Ishikawa (cell line): ENCODE results near the gene RASSF5.

Source experiments
- EP300 ChIP-seq: IDR thresholded peaks from 2 replicates; pipeline ENCODE4 v1.6.1; 2012; ENCODE audit warnings: borderline replicate concordance
- FOXM1 ChIP-seq: IDR thresholded peaks from 2 replicates; pipeline ENCODE4 v1.6.1; 2012; ENCODE audit warnings: low read depth, borderline replicate concordance
- TAF1 ChIP-seq: IDR thresholded peaks from 2 replicates; pipeline ENCODE4 v1.6.1; 2012; ENCODE audit warnings: low read depth, mild to moderate bottlenecking

- no peak for TF ChIP-seq TAF1
- TF ChIP-seq FOXM1, result no peak
- no peak for TF ChIP-seq EP300
These were observed 51.7 kb downstream of the RASSF5 start for GRCh38 chr1:206558794-206559671.
